Urothelium cell line (cell line): Measurements from ENCODE around the gene MARCHF10.

Experiments used
- DNase-seq: peaks from one replicate; pipeline ENCODE4 v3.0.0; 2011; ENCODE audit warnings: low spot score, mixed read lengths
- FAIRE-seq: peaks from 2 replicates; lab custom pipeline; 2011; peaks lifted over from hg19 to GRCh38; lab: Jason Lieb, UNC

MARCHF10 gene

DNA sequence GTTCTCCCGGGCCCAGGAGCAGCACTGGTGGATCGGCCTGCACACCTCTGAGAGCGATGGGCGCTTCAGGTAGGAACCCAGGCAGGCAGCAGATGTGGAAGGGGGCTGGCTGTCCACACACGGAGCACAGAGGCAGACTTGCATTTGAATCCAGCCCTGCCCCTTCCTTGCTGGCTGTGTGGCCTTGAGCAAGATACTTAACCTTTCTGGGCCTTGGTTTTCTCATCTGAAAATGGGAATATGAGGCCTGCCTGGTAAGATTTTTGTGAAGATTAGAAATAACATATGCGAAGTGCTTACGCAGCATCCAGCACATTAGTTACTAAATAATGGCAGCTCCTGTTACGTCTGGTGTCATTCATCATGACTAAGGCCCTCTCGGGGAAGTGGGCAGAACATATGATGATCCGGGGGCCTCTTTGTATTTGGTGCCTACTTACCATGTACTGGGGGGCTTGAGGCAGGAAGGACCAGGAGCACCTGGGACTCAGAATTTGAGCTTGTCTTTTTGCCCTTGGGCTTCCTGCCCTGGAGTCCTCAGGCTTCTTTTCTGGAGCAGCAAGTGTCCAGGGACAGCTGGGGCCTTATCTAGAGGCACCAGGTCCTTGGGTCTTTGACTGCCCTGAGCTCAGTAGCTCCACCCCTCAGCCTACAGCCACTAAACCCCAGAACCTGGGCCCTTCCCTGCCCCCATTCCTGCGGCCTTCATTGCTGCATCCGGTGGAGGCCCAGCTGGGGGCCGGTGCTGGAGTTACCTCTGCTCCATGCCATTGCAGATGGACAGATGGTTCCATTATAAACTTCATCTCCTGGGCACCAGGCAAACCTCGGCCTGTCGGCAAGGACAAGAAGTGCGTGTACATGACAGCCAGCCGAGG lies 126.8 kb downstream of the MARCHF10 start:
- DNase-seq (no peak), FAIRE-seq (peak; percentile 88)

DNA sequence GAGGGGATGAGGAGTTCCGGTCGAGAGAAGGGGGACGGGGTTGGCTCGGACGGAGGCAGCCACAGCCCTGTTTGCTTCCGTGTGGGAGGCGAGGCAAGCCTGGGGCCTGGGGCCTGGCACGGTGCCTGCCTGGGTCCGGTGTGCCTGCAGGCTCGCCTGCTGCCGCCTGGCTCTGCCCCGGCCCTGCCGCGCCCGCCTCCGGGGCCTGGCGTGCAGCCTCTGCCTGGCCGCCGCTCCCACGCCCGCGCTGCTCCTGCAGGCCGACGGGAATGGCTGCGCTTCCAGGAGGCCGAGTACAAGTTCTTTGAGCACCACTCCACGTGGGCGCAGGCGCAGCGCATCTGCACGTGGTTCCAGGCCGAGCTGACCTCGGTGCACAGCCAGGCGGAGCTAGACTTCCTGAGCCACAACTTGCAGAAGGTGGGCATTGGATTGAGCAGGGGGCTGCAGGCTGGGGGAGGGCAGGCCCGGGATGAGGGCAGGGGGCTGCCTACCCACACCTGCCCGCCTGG lies 127.5 kb downstream of the MARCHF10 start:
- DNase-seq (no peak), FAIRE-seq (no peak)

DNA sequence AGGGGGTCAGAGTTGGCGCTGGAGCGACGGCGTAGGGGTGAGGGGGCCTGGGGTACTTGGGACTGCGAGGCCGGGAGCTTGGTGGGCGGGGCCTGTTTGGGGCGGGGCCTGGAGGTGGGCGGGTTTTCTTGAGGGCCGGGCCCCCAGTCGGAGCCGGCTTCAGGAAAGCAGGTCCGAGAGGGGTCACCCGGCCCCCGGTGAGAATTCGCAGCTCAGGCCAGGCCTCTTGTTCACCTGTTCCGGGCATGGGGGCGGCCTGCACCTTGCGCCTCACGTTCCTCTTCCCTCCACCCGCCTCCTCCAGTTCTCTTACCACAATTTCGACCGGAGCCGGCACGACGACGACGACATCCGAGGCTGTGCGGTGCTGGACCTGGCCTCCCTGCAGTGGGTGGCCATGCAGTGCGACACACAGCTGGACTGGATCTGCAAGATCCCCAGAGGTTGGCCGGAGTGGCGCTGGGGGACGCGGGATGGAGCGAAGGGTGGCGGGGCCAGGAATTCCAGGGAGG lies 128.2 kb downstream of the MARCHF10 start:
- DNase-seq (no peak), FAIRE-seq (no peak)

DNA sequence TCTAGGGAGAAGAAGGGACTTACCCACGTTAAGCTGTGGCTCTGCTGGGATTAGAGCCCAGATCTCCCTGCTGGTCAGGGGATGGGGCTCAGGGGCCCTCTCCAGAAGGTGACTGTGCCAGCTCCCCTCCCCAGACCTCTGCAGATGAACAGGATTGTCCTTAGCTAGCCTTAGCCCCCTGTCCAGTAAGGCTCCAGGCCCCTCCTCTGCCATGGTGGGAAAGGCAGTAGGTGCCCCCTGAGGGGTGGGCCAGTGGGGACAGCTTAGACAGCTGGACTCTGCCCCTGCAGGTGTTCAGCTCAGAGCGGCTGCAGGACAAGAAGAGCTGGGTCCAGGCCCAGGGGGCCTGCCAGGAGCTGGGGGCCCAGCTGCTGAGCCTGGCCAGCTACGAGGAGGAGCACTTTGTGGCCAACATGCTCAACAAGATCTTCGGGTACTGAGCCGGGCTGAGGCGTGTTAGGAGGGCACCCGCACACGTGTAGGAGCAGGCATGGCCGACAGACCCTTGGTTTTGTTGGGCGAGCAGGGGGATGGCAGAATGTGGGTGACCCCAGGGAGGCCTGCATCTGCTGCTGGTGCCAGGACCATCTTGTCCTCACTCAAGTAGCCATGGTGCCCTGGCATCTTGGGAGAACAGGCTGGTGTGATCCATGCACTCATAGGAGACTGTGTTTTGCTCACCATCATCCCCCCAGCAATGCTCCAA lies 129.7 kb downstream of the MARCHF10 start:
- FAIRE-seq, result peak; percentile 83

DNA sequence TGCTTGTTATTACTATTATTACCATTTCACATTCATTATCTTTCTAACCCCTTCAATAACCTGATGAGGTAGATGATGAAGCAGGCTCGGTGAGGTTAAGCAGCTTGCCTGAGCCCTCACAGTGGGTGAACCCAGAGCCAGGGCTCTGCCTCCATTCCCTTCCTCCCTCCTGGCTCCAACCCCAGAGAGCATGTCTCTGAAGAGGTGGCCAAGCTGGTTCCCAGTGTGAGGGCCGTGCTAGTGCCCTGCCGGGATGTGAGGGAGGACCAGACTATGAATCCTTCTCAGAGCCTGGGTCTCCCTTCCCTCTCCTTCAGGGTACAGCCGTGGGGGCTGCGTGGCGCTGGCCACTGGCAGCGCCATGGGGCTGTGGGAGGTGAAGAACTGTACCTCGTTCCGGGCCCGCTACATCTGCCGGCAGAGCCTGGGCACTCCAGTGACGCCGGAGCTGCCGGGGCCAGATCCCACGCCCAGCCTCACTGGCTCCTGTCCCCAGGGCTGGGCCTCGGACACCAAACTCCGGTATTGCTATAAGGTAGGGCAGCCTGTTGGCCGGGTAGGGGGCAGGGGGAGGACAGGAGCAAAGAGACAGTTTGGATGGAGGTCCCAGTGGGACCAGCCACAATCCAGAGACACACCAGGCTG lies 131.0 kb downstream of the MARCHF10 start:
- FAIRE-seq (peak; percentile 52), DNase-seq (no peak)

More for the DNA sequence above, 129.7 kb downstream of the MARCHF10 start:
- DNase-seq, result no peak

DNA sequence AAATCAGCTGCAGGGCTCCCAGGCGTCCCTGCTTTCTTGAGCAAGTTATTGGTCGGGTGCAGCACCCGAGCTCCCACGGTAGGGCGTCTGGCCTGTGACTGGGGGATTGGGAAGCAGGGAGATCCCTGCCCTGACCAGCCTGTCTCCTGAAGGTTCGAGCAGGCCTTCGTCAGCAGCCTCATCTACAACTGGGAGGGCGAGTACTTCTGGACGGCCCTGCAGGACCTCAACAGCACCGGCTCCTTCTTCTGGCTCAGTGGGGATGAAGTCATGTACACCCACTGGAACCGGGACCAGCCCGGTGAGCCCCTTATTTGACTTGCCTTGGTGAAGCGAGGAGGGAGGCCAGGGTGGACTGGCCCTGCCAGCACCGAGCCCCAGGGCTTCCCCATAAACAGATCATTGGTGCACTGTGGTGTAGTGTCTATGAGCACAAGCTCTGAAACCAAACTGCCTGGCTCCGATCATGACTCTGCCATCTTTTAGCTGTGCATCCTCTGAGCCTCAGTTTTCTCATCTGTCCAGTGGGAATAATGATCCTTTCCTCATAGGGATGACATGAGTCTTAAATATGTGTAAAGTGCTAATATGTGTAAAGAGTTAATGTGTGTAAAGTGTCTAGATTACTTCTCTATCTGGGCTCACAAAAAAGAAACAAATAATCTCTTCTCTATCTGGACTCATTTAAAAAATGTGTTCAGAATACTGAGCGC lies 131.7 kb downstream of the MARCHF10 start:
- no peak for DNase-seq
- FAIRE-seq, result peak; percentile 52

DNA sequence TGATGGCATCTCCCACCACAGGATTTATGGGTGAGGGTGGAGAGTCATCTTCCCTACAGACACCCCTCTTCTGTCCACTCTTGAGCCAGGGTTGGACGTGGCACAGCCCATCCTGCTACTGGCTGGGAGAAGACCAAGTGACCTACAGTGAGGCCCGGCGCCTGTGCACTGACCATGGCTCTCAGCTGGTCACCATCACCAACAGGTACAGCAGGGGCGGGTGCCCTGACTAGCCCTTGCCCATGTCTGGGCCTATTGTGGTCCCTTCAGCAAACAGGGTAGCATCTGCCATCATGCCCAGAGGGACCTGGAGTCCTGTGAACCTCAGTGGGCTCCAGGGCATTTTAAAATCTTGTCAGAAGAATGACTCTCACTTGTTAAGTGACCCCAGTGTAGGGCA lies 132.4 kb downstream of the MARCHF10 start:
- FAIRE-seq, result peak; percentile 84

DNA sequence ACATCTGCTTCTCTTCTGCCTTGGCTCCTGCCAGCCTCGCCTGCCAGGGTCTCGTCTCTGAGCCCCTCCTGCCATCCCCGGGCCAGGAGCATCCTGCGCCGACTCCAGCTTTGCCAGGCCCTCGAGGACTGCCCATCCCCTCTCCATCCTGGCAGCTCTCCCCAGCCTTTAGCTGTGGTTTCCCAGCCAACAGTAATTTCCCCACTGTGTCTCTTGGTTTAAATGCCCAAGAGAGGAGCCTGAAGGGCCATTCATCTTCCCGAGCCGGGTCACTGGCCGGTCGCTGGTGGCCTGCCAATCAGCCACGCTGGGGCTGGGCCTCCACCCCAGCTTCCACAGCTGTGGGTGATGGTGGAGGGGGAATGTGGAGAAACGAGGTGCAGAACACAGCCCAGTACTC lies 132.9 kb downstream of the MARCHF10 start:
- FAIRE-seq (no peak), DNase-seq (no peak)

More for the DNA sequence above, 132.4 kb downstream of the MARCHF10 start:
- no peak for DNase-seq

DNA sequence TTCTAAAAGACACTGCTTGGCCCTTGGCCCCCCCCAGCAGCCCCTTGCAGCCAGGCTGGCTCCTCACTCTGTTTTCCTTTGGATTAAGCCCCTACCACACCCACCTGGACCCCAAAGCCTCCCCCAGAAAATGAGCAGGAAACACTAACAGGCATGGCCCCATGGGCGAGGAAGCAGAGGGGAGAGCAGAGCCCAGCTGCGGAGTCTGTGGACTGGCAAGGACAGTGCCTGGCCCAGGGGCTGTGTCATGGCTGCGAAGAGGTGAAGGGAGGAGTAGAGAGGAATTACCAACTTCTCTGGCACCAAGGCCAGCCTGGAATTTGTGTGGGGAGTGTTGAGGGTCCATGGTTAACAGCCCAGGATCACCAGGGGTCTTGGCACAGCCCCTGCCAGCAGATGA lies 133.3 kb downstream of the MARCHF10 start:
- FAIRE-seq, result no peak
- no peak for DNase-seq

DNA sequence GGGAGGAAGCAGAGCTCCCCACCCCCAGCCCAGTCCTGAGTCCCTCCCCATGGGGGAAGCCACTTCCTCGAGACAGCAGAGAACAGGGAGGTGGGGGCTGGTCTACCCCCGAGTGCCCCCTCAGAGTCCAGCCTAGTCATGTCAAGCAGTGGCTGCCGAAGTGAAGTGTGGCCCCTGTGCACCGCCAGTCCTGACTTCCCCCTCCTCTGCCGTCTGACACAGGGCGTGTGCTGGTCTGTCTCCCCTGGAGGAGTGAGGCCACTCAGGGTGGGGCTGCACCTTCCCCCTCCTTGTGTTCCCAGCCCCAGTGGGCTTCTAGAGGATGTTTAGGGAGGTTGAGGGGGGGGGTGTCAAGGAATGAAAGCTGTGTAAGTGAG lies 133.8 kb downstream of the MARCHF10 start:
- FAIRE-seq, result peak; percentile 86

DNA sequence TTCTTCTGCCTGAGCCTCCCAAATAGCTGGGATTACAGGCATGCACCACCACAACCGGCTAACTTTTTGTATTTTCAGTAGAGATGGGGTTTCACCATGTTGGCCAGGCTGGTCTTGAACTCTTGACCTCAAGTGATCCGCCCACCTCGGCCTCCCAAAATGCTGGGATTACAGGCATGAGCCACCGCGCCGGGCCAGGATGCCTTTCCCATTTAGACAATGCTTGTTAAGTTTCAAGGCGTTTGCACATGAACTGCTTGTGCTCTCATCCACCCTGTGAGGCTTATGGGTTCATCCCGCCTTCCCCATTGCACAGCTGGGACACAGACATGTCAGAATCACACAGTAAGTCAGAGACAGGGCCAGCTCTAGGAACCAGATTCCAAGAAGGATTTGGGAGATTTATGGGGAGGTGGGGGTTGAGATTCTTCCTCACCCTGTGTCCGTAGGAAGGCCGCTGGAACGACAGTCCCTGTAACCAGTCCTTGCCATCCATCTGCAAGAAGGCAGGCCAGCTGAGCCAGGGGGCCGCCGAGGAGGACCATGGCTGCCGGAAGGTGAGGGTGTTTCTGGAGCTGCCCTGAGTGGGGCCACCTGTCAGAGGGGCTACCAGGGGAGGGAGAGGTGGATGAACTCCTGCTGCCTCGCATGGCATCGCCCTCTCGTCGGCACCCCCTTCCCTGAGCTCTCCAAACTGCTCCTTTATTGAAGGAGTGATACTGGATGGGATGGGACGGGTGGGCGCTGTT lies 134.3 kb downstream of the MARCHF10 start:
- no peak for DNase-seq
- no peak for FAIRE-seq

More for the DNA sequence above, 133.8 kb downstream of the MARCHF10 start:
- no peak for DNase-seq

DNA sequence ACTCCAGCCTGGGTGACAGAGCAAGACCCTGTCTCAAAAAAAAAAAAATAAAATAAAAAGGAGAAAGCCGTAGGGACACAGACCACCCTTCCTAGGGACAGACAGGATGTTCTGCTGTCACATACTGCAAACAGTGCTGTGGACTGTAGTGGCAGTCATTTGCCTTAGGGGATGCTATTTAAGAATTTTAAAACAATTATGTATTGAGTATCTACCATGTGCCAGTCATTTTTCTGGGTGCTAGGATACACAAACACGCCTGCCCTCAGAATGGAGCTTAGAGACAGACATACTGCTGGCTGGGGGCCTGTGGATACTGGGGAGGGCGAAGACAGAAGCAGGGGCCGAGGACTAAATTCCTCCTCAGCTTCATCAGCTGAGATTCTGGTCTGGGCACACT lies 135.2 kb downstream of the MARCHF10 start:
- DNase-seq (no peak), FAIRE-seq (no peak)

DNA sequence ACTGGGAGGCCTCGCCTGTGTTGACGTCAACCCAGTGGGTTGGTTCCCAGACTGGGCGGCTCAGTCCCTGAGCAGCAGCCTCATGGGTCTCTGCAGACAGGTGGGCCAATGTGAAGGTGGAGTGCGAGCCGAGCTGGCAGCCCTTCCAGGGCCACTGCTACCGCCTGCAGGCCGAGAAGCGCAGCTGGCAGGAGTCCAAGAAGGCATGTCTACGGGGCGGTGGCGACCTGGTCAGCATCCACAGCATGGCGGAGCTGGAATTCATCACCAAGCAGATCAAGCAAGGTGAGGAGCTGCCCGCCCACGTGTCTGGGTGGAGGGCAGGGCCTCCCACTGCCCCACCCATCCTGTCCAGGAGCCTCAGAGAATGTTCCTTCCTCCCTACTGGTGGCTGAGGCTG lies 136.6 kb downstream of the MARCHF10 start:
- no peak for DNase-seq

DNA sequence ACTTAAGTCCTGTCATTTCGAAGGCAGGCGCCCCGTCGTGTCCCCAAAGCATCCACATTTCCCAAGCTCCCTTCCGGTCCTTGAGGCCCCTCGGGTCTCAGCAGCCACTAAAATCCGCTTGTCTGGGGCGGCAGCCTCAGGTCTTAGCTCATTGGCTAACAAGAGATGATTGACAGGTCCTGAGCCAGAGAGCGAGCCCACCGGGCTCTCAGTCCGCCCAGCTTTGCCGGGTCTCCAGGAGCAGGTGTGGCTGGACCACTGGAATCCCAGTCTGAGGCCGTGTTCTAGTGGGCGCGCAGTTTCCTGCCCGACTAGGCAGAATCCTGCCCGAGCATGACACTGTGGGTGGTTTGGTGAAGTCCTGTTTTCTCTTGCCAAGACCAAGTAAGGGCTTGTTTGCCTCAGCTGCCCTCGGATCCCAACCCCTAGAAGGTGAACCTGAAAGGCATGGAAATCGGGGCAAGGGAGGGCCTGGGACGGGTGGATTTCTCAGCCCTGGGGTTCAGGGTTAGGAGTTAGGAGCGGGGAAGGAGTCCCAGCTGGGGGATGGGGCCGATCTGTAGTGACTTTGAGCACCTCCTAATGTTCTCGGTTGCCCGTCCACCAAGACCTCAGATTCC lies 137.8 kb downstream of the MARCHF10 start:
- no peak for DNase-seq
- no peak for FAIRE-seq

More for the DNA sequence above, 136.6 kb downstream of the MARCHF10 start:
- peak; percentile 59 for FAIRE-seq

DNA sequence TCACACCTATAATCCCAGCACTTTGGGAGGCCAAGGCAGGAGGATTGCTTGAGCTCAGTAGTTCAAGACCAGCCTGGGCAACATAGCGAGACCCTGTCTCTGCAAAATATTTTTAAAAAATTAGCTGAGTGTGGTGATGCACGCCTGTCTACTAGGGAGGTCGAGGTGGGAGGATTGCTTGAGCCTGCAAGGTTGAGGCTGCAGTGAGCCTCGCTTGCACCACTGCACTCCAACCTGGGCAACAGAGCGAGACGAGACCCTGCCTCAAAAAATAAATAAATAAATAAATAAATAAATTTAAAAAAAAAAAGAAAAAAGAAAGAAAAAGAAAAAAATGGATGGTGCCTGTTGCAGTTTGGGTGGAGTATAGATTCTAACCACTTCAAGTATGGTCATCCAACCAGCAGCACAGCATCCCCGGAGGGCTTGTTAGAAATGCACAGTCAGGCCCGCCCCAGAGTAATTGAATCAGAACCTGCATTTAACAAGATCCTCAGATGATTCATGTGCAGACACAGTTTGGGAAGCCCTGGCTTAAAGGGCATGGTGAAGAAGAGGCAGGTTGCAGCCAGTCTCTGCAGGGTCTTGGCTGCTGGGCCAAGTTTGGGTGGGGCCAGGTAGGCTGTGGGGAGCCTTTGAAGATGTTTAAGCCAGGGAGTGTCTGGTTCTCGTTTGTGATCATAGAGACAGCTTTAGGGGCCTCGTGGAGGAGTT lies 139.9 kb downstream of the MARCHF10 start:
- FAIRE-seq, result peak; percentile 71
- no peak for DNase-seq

DNA sequence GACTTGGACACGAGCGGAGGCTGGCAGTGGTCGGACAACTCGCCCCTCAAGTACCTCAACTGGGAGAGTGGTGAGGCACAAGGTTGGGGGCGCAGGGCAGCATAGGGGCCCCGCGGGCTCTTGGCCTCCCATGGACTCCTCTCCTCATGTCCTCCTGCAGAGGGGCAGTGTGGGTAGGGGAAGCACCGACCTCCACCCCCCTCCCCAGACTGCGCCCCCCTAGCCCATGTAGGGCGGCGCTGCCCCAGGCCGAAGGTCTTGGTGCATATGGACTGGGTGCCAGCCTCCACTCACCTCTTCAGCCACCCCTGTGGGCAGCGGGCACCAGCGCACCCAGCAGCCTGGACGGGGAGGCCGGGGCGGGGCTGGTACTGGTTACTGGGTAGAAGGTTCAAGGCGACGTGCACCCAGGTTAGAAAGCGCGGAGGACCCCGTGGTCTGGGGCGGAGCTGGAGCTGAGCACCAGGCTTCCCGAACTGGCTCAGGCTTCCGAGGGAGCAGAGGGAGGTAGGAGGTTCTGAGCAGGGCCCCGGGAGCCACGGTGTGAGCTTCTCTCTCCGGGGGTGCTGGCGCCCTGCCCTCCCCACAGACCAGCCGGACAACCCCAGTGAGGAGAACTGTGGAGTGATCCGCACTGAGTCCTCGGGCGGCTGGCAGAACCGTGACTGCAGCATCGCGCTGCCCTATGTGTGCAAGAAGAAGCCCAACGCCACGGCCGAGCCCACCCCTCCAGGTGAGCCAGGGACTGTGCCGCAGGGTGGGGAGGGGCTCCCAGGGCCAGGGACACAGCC lies 141.1 kb downstream of the MARCHF10 start:
- DNase-seq (no peak), FAIRE-seq (peak; percentile 48)

DNA sequence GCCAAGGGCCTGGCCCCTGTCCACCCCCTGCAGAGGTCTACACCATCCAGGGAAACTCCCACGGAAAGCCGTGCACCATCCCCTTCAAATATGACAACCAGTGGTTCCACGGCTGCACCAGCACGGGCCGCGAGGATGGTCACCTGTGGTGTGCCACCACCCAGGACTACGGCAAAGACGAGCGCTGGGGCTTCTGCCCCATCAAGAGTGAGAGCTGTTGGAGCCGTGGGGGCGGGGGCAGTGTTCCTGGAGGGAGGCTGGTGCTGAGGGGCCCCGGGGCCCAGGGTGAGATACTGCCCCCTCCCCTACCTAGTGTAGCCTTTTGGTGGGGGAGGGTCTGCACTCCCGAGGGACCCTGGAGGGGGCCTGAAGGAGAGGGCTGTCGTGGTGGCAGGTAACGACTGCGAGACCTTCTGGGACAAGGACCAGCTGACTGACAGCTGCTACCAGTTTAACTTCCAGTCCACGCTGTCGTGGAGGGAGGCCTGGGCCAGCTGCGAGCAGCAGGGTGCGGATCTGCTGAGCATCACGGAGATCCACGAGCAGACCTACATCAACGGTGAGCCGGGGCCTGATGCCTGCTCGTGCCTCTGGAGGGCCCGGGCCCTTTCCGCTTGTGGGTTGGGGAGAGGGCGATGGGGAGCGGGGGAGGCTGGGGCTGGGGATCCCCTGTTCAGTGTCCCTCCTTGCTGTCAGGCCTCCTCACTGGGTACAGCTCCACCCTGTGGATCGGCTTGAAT lies 141.9 kb downstream of the MARCHF10 start:
- DNase-seq, result no peak
- peak; percentile 91 for FAIRE-seq
